Erythroblast (primary cell): ENCODE measurements around the gene ZCCHC7.

Experiments used
- GATA1 ChIP-seq: IDR thresholded peaks from 2 replicates; pipeline ENCODE4 v1.6.1; 2011; ENCODE audit warnings: low read depth, mild to moderate bottlenecking, control low read depth, low read length, moderate library complexity
- POLR2A ChIP-seq: IDR thresholded peaks from 2 replicates; pipeline ENCODE4 v1.6.1; 2011; ENCODE audit warnings: mild to moderate bottlenecking, low read length

- TF ChIP-seq POLR2A (no peak), GATA1 (no peak)
These were observed 146.3 kb downstream of the ZCCHC7 start for GRCh38 chr9:37266630-37267029.
